HG03060 (cell line): ENCODE results near the gene NEIL1.

Experiments used
- ATAC-seq: cut with Tn5 transposase; IDR thresholded peaks from one replicate; pipeline ENCODE4 v1.9.1; 2021; ENCODE audit warnings: low read depth, moderate number of reproducible peaks; ENCODE audit not compliant: unreplicated experiment

Gene NEIL1

GRCh38 chr15:75355369-75355768, 8.5 kb downstream of the NEIL1 start:
- no peak for ATAC-seq

- no peak for ATAC-seq
Measured at GRCh38 chr15:75356006-75356405, 9.2 kb downstream of the NEIL1 start.

GRCh38 chr15:75356517-75356916, 9.7 kb downstream of the NEIL1 start:
- no peak for ATAC-seq

- no peak for ATAC-seq
Measured at GRCh38 chr15:75357976-75358673, 11.3 kb downstream of the NEIL1 start.

- ATAC-seq: no peak
Measured at GRCh38 chr15:75358771-75359536, 12.1 kb downstream of the NEIL1 start.

GRCh38 chr15:75359537-75360250, 12.9 kb downstream of the NEIL1 start:
- ATAC-seq: no peak

GRCh38 chr15:75360391-75360790, 13.6 kb downstream of the NEIL1 start:
- ATAC-seq: no peak

- no peak for ATAC-seq
Measured at GRCh38 chr15:75360856-75361255, 14.0 kb downstream of the NEIL1 start.

GRCh38 chr15:75361361-75361988, 14.6 kb downstream of the NEIL1 start:
- no peak for ATAC-seq

GRCh38 chr15:75361989-75362641, 15.3 kb downstream of the NEIL1 start:
- no peak for ATAC-seq

- no peak for ATAC-seq
Measured at GRCh38 chr15:75362642-75363249, 15.9 kb downstream of the NEIL1 start.

- ATAC-seq: no peak
Measured at GRCh38 chr15:75363786-75364185, 16.9 kb downstream of the NEIL1 start.

GRCh38 chr15:75364881-75365280, 18.0 kb downstream of the NEIL1 start:
- no peak for ATAC-seq

- ATAC-seq: no peak
Measured at GRCh38 chr15:75366163-75366562, 19.3 kb downstream of the NEIL1 start.

GRCh38 chr15:75367006-75367405, 20.2 kb downstream of the NEIL1 start:
- ATAC-seq: no peak

- ATAC-seq: no peak
Measured at GRCh38 chr15:75367406-75367912, 20.6 kb downstream of the NEIL1 start.

- peak; percentile 76 for ATAC-seq
Measured at GRCh38 chr15:75367913-75368688, 21.3 kb downstream of the NEIL1 start, which contains the start of gene MAN2C1. MAN2C1 (minus strand) TSS chr15:75368607; CDS start chr15:75368583, 24 bp downstream.

- no peak for ATAC-seq
Measured at GRCh38 chr15:75368689-75369239, 21.9 kb downstream of the NEIL1 start.
